CD4-positive, alpha-beta T cell treated with Interleukin-4 for 4 hours (primary cell): ENCODE measurements around the gene TANC1.

ENCODE experiments used
- DNase-seq: peaks from one replicate; pipeline ENCODE4 v3.0.0-alpha.2; 2020

The TANC1 gene

GRCh38 chr2:159147690-159148089, 179.2 kb downstream of the TANC1 start:
- DNase-seq, result no peak

GRCh38 chr2:159148901-159149300, 180.5 kb downstream of the TANC1 start:
- no peak for DNase-seq

- DNase-seq, result no peak
Observed at GRCh38 chr2:159149747-159150146, 181.3 kb downstream of the TANC1 start.

GRCh38 chr2:159150280-159150746, 181.9 kb downstream of the TANC1 start:
- no peak for DNase-seq

- no peak for DNase-seq
Observed at GRCh38 chr2:159151198-159152127, 183.0 kb downstream of the TANC1 start.

GRCh38 chr2:159152128-159152778, 183.8 kb downstream of the TANC1 start:
- no peak for DNase-seq

GRCh38 chr2:159153063-159153462, 184.6 kb downstream of the TANC1 start:
- DNase-seq, result no peak

- no peak for DNase-seq
Observed at GRCh38 chr2:159153463-159153862, 185.0 kb downstream of the TANC1 start.

GRCh38 chr2:159153951-159154350, 185.5 kb downstream of the TANC1 start:
- no peak for DNase-seq

- DNase-seq, result no peak
Observed at GRCh38 chr2:159154366-159154765, 185.9 kb downstream of the TANC1 start.

GRCh38 chr2:159155320-159155719, 186.9 kb downstream of the TANC1 start:
- no peak for DNase-seq

- DNase-seq, result no peak
Observed at GRCh38 chr2:159155791-159156190, 187.4 kb downstream of the TANC1 start.

GRCh38 chr2:159156834-159157233, 188.4 kb downstream of the TANC1 start:
- DNase-seq, result no peak

- DNase-seq, result no peak
Observed at GRCh38 chr2:159157361-159158209, 189.1 kb downstream of the TANC1 start.

GRCh38 chr2:159160412-159160811, 192.0 kb downstream of the TANC1 start:
- no peak for DNase-seq

GRCh38 chr2:159160954-159161353, 192.5 kb downstream of the TANC1 start:
- DNase-seq, result no peak

- DNase-seq, result no peak
Observed at GRCh38 chr2:159163930-159164329, 195.5 kb downstream of the TANC1 start.

GRCh38 chr2:159164457-159164911, 196.0 kb downstream of the TANC1 start:
- no peak for DNase-seq

GRCh38 chr2:159165048-159165447, 196.6 kb downstream of the TANC1 start:
- no peak for DNase-seq

- no peak for DNase-seq
Observed at GRCh38 chr2:159168707-159169106, 200.3 kb downstream of the TANC1 start.

- DNase-seq, result no peak
Observed at GRCh38 chr2:159169187-159169586, 200.7 kb downstream of the TANC1 start.

- DNase-seq, result no peak
Observed at GRCh38 chr2:159172403-159172802, 204.0 kb downstream of the TANC1 start.

- no peak for DNase-seq
Observed at GRCh38 chr2:159174759-159175158, 206.3 kb downstream of the TANC1 start.
